ENCODE measurements around the gene EIF3A.

The EIF3A gene

DNA sequence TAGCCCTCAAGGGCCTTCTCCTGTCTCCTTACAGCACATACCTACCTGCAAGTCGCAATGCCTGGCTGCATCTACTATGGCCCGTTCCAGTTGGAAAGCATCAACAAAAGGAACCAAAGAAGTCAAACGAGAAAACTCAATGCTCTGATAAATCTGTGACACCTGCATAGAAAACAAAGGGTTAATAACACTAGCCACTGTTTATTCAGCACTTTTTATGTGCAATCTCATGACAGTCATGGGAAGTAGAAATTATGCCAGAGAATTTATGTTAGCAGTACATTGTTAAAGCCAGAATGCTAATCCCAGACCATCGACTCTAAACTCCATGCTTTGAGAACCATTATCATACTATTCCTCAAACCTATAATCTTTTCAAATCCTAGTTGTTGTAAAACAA lies 21.1 kb downstream of the EIF3A start:
- Histone ChIP-seq H3K27me3 (ENCODE audit: control insufficient read depth, insufficient read depth, low read length) (no peaks in the 10 kb centered on the region), H3K9me3 (ENCODE audit: control insufficient read depth, low read length) (no peaks in the 10 kb centered on the region), H3K36me3 (ENCODE audit: control insufficient read depth, insufficient read depth, low read length) (peaks cover 16% of the 10 kb centered on the region)

DNA sequence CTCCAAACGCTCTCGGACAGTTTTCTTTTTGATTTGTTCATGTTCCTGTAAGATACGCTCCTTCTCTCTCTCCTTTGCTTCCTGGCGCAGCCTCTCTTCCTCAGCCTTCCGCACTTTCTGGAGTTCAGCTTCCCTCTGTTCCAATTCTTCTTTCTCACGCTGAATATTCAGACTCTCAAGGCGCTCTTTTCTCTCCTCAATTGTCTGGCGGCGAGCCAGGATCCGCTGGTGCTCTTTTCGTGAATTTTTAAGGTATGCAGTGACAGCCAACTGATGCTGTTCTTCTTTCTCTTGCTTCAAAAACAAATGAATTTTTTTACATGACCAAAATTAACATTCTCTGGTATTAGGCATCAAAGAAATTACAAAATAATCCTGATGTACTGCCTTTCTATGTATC lies 22.6 kb downstream of the EIF3A start:
- Histone ChIP-seq H3K4me3 (ENCODE audit: low read length) (no peak overlapping the region), H3K36me3 (ENCODE audit: control insufficient read depth, insufficient read depth, low read length) (peaks cover 23% of the 10 kb centered on the region), H3K27me3 (ENCODE audit: control insufficient read depth, insufficient read depth, low read length) (no peaks in the 10 kb centered on the region), H3K9me3 (ENCODE audit: control insufficient read depth, low read length) (no peaks in the 10 kb centered on the region), H3K4me1 (ENCODE audit: control insufficient read depth, insufficient read depth, low read length) (no peaks in the 10 kb centered on the region), H3K9ac (ENCODE audit: low read length) (no peak overlapping the region)

More for the DNA sequence above, 21.1 kb downstream of the EIF3A start:
- H3K4me3 ChIP-seq (ENCODE audit: low read length) = no peak overlapping the region
- H3K9ac ChIP-seq (ENCODE audit: low read length) = no peak overlapping the region
- no peaks in the 10 kb centered on the region for H3K4me1 ChIP-seq (ENCODE audit: control insufficient read depth, insufficient read depth, low read length)

- no peak overlapping the region for H3K4me3 ChIP-seq (ENCODE audit: low read length)
- H3K9ac ChIP-seq (ENCODE audit: low read length) = no peak overlapping the region
- no peaks in the 10 kb centered on the region for H3K27me3 ChIP-seq (ENCODE audit: control insufficient read depth, insufficient read depth, low read length)
- no peaks in the 10 kb centered on the region for H3K4me1 ChIP-seq (ENCODE audit: control insufficient read depth, insufficient read depth, low read length)
- peaks cover 26% of the 10 kb centered on the region for H3K36me3 ChIP-seq (ENCODE audit: control insufficient read depth, insufficient read depth, low read length)
- H3K9me3 ChIP-seq (ENCODE audit: control insufficient read depth, low read length) = no peaks in the 10 kb centered on the region
These were observed 25.1 kb downstream of the EIF3A start for GRCh38 chr10:119055472-119055871.

DNA sequence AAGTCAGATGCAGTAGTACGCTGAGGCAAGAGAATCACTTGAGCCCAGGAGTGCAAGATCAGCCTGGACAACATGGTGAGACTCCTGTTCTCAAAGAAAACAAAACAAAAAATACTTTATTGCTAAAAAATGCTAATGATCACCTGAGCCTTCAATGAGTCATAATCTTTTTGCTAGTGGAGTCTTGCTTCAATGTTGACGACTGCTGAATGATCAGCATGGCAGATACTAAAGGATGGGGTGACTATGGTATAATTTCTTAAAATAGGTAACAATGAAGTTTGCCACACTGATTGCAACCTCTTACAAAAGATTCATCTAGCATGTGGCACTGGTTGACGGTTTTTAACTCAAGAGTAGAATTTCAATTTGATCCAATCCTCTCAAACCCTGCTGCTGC lies 28.8 kb downstream of the EIF3A start:
- no peaks in the 10 kb centered on the region for H3K4me1 ChIP-seq (ENCODE audit: control insufficient read depth, insufficient read depth, low read length)
- H3K27me3 ChIP-seq (ENCODE audit: control insufficient read depth, insufficient read depth, low read length) = no peaks in the 10 kb centered on the region
- H3K4me3 ChIP-seq (ENCODE audit: low read length) = no peak overlapping the region
- H3K9me3 ChIP-seq (ENCODE audit: control insufficient read depth, low read length) = no peaks in the 10 kb centered on the region
- peaks cover 23% of the 10 kb centered on the region for H3K36me3 ChIP-seq (ENCODE audit: control insufficient read depth, insufficient read depth, low read length)
- H3K9ac ChIP-seq (ENCODE audit: low read length) = no peak overlapping the region

DNA sequence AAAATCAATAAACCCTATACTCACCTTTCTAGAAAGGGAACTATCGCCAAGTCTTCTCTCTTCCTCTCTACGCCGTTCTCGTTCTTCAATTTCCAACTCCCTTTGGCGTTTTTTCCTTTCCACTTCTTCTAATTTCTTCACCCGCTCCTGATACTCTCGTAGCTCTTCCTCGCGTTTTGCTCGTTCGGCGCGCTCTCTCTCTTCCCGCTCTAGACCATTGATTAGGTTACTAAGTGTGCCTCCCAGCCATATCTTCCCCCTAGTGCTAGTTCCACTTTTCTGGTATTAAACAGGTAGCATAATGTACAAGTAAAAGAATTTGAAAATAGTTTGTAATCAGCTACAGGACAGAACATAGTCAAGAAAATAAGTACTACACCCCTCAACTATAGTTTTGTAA lies 30.8 kb downstream of the EIF3A start:
- H3K27me3 ChIP-seq (ENCODE audit: control insufficient read depth, insufficient read depth, low read length) = no peaks in the 10 kb centered on the region
- peaks cover 33% of the 10 kb centered on the region for H3K36me3 ChIP-seq (ENCODE audit: control insufficient read depth, insufficient read depth, low read length)
- no peaks in the 10 kb centered on the region for H3K4me1 ChIP-seq (ENCODE audit: control insufficient read depth, insufficient read depth, low read length)
- H3K9ac ChIP-seq (ENCODE audit: low read length) = no peak overlapping the region
- no peak overlapping the region for H3K4me3 ChIP-seq (ENCODE audit: low read length)
- H3K9me3 ChIP-seq (ENCODE audit: control insufficient read depth, low read length) = no peaks in the 10 kb centered on the region

DNA sequence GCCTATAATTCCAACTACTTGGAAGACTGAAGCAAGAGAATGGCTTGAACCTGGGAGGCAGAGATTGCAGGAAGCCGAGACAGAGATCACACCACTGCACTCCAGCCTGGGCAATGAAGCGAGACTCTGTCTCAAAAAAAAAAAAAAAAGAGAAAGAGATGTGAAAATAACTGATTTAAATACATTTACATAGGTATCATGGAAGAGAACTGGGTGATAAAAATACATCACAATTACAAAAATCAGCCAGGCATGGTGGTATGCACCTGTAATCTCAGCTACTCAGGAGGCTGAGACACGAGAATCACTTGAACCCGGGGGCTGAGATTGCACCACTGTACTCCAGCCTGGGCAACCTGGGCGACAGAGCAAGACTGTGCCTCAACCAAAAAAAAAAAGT lies 31.3 kb downstream of the EIF3A start:
- no peaks in the 10 kb centered on the region for H3K9me3 ChIP-seq (ENCODE audit: control insufficient read depth, low read length)
- peaks cover 33% of the 10 kb centered on the region for H3K36me3 ChIP-seq (ENCODE audit: control insufficient read depth, insufficient read depth, low read length)
- no peaks in the 10 kb centered on the region for H3K27me3 ChIP-seq (ENCODE audit: control insufficient read depth, insufficient read depth, low read length)
- no peaks in the 10 kb centered on the region for H3K4me1 ChIP-seq (ENCODE audit: control insufficient read depth, insufficient read depth, low read length)
- H3K4me3 ChIP-seq (ENCODE audit: low read length) = no peak overlapping the region
- no peak overlapping the region for H3K9ac ChIP-seq (ENCODE audit: low read length)

DNA sequence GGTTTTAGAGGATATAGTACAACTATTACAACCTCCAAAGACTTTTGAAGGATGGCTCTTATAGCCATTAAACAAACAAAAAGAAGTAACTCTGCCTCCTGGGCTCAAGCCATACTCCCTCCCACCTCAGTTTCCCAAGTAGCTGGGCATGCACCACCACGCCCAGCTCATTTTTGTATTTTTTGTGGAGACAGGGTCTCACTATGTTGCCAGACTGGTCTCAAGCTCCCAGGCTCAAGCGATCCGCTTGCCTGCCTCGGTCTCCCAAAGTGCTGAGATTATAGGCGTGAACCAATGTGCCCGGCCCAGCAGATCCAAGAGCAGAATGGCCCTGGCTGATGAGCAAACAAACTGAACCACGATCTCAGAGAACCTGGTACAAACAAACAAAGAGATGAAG lies 35.1 kb downstream of the EIF3A start:
- Histone ChIP-seq H3K36me3 (ENCODE audit: control insufficient read depth, insufficient read depth, low read length) (peaks cover 28% of the 10 kb centered on the region), H3K27me3 (ENCODE audit: control insufficient read depth, insufficient read depth, low read length) (no peaks in the 10 kb centered on the region), H3K4me3 (ENCODE audit: low read length) (no peak overlapping the region), H3K9me3 (ENCODE audit: control insufficient read depth, low read length) (no peaks in the 10 kb centered on the region), H3K9ac (ENCODE audit: low read length) (no peak overlapping the region), H3K4me1 (ENCODE audit: control insufficient read depth, insufficient read depth, low read length) (no peaks in the 10 kb centered on the region)

GRCh38 chr10:119042169-119042568 lies 38.4 kb downstream of the EIF3A start:
- Histone ChIP-seq H3K4me1 (ENCODE audit: control insufficient read depth, insufficient read depth, low read length) (no peaks in the 10 kb centered on the region), H3K9me3 (ENCODE audit: control insufficient read depth, low read length) (no peaks in the 10 kb centered on the region), H3K27me3 (ENCODE audit: control insufficient read depth, insufficient read depth, low read length) (no peaks in the 10 kb centered on the region), H3K4me3 (ENCODE audit: low read length) (no peak overlapping the region), H3K36me3 (ENCODE audit: control insufficient read depth, insufficient read depth, low read length) (peaks cover 27% of the 10 kb centered on the region), H3K9ac (ENCODE audit: low read length) (no peak overlapping the region)

- Histone ChIP-seq H3K9me3 (ENCODE audit: control insufficient read depth, low read length) (no peaks in the 10 kb centered on the region), H3K4me3 (ENCODE audit: low read length) (no peak overlapping the region)
These were observed 39.3 kb downstream of the EIF3A start for GRCh38 chr10:119041326-119041725.

DNA sequence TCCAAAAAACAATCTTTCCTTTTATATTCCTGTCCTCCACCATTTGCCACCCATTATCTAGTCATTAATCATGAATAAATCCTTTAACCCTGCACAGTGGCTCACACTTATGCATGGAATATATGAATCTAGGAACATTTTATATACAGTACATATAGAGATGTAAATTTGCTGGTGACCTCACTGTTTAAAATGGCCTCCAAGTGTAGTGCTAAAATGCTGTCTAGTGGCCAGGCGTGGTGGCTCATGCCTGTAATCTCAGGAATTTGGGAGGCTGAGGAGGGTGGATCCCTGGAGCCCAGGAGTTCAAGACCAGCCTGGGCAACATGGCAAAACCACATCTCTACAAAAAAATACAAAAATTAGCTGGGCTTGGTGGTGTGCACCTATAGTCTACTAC lies 41.5 kb downstream of the EIF3A start:
- peaks cover 16% of the 10 kb centered on the region for H3K36me3 ChIP-seq (ENCODE audit: control insufficient read depth, insufficient read depth, low read length)
- no peaks in the 10 kb centered on the region for H3K9me3 ChIP-seq (ENCODE audit: control insufficient read depth, low read length)
- H3K4me3 ChIP-seq (ENCODE audit: low read length) = no peak overlapping the region
- H3K9ac ChIP-seq (ENCODE audit: low read length) = no peak overlapping the region
- H3K4me1 ChIP-seq (ENCODE audit: control insufficient read depth, insufficient read depth, low read length) = no peaks in the 10 kb centered on the region
- H3K27me3 ChIP-seq (ENCODE audit: control insufficient read depth, insufficient read depth, low read length) = no peaks in the 10 kb centered on the region

More at GRCh38 chr10:119041326-119041725, 39.3 kb downstream of the EIF3A start:
- Histone ChIP-seq H3K36me3 (ENCODE audit: control insufficient read depth, insufficient read depth, low read length) (peaks cover 27% of the 10 kb centered on the region), H3K9ac (ENCODE audit: low read length) (no peak overlapping the region), H3K27me3 (ENCODE audit: control insufficient read depth, insufficient read depth, low read length) (no peaks in the 10 kb centered on the region), H3K4me1 (ENCODE audit: control insufficient read depth, insufficient read depth, low read length) (no peaks in the 10 kb centered on the region)

- H3K9me3 ChIP-seq (ENCODE audit: control insufficient read depth, low read length) = no peaks in the 10 kb centered on the region
- no peaks in the 10 kb centered on the region for H3K27me3 ChIP-seq (ENCODE audit: control insufficient read depth, insufficient read depth, low read length)
- H3K36me3 ChIP-seq (ENCODE audit: control insufficient read depth, insufficient read depth, low read length) = peaks cover 6% of the 10 kb centered on the region
- H3K9ac ChIP-seq (ENCODE audit: low read length) = no peak overlapping the region
- no peak overlapping the region for H3K4me3 ChIP-seq (ENCODE audit: low read length)
- H3K4me1 ChIP-seq (ENCODE audit: control insufficient read depth, insufficient read depth, low read length) = no peaks in the 10 kb centered on the region
These were observed 49.0 kb downstream of the EIF3A start for GRCh38 chr10:119031496-119032059.

GRCh38 chr10:119030421-119031250 lies 50.0 kb downstream of the EIF3A start:
- no peak overlapping the region for H3K4me3 ChIP-seq (ENCODE audit: low read length)
- peaks cover 6% of the 10 kb centered on the region for H3K36me3 ChIP-seq (ENCODE audit: control insufficient read depth, insufficient read depth, low read length)
- no peaks in the 10 kb centered on the region for H3K27me3 ChIP-seq (ENCODE audit: control insufficient read depth, insufficient read depth, low read length)
- peaks cover 3% of the 10 kb centered on the region for H3K4me1 ChIP-seq (ENCODE audit: control insufficient read depth, insufficient read depth, low read length)
- H3K9me3 ChIP-seq (ENCODE audit: control insufficient read depth, low read length) = no peaks in the 10 kb centered on the region
- H3K9ac ChIP-seq (ENCODE audit: low read length) = no peak overlapping the region
